Measurements from ENCODE around the gene FIBCD1.

The FIBCD1 gene

DNA sequence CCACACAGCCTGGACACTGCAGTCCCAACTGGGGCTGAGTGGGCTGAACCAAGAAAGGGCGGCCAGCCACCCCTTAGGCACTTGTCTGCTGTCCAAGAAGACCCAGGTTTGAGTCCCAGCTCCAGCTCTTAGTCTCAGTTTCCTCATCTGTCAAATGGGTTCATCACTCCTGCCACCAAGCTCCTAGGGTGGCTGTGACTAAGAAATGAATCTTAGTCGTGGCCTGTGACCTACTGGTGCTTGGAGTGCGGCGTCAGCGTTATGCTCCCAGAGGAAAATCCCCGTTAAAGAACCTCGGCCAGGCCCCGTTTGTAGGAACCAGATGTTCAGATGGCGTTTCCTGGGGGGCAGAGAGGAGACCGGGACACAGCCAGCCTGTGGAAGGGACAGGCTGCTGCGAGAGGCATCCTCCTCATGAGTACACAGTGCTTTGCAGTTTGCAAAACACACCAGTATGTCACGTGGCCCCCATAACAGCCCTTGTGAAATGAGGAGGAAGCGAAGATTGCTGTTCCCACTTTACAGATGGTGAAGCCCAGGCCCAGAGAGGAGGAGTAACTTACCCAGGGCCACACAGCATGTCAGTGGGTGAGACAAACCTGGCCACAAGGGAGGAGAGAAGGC, 3.3 kb downstream of the FIBCD1 start:
- no peak for DNase-seq

DNA sequence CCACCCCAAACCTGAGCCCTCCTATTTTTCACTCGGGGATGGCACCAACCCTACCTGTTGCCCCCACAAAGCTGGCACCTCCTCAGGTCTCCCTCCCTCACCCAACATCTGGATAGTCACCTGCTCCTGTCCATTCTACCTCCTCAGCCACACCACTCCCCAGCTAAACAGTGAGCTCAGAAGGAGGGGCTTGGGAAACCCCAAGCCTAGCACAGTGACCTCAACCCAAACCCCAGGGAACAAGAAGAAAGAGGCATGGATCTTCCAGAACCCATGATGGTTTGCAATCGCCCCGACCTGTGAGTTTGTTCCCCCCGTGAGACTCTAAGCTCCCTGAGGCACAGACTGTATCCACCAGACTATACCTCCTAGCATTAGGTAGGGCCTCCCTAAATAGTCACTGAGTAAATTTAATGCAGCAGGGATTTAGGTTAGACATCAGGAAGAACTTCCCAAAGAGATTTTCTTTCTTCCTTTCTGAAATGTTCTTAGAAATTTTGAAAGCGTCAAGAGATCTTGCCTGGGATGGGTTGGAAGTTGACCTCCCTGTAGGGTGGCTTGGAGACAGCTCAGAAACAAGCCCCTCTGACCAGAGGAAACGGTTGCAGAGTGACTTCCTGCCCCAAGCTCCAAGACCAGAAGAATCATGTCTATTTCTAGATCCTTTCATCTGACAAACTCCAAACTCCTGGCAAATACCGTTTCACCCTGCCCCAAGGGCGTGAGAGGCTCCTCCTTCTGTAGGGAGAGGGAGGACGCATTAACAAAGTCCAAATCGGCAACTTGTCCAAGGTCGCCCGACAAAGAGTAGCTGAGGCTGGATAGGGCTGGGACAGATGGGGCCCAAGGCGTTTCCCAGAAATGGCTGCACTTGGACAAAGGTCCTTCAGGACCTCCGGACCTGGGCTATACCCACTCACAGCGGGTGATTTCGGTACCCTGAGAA, 4.1 kb downstream of the FIBCD1 start:
- no peak for DNase-seq

DNA sequence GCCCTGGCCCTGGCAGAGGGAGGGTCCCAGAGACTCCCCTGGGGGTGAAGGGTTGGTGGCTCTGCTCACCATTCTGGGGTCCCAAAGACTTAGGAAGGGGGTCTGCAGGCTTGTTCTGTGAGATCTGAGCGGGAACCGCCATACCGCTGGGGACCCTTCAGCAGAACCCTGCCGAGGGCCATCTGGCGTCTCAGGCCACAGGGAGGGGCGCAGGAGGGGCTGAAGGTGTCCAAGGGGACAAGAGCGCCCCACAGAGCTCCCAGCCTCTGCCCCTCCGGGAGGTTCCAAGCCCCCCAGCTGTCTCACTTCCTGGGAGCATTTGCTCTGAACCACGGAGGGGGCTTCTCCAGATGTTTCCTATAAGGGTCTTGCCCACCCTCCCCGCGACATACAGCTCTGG, 4.8 kb downstream of the FIBCD1 start:
- no peak for DNase-seq

DNA sequence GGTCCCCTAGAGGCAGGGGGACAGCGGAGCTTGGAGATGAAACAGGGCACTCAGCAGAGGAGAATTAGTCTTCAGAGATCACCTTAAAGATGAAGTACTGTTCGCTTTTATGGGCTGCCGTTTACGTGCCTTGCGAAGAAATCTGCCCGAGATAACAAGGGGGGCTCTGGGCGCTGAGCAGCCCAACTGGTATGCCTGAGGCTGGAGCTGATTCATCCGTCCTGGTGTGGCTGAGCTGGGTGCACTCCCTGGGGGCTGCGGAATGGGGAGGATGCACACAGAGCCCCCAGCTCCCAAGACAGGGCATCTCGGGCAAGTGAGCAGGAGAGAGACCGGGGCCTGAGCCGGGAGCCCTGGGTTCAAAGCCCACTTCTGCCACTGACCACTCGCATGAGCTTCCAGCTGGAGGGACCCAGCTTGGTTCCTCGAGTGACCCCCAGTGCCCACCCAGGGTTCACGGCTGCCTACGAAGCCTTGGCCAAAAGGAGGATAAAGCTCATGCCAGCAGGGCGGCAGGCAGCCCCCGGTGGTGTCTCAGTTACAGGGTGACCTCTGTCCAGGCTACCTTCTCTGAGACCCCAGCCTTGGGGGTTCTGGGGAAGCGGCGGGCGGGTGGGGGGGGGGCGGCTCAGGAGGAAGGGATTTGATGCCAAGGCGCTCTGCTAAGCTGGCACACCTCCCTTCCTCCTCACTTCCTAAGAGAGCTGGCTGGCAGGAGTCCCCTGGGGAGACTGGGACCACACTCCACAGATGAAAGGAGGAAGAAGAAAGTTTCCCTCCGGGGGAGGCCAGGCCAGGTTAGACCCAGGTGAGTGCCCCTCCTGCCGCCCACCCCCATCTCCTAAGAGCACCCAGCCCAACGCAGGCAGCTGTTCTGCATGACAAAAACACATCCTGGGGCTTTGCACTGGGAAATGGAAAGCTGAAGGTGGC, 5.7 kb downstream of the FIBCD1 start:
- peak; percentile 65 for DNase-seq

DNA sequence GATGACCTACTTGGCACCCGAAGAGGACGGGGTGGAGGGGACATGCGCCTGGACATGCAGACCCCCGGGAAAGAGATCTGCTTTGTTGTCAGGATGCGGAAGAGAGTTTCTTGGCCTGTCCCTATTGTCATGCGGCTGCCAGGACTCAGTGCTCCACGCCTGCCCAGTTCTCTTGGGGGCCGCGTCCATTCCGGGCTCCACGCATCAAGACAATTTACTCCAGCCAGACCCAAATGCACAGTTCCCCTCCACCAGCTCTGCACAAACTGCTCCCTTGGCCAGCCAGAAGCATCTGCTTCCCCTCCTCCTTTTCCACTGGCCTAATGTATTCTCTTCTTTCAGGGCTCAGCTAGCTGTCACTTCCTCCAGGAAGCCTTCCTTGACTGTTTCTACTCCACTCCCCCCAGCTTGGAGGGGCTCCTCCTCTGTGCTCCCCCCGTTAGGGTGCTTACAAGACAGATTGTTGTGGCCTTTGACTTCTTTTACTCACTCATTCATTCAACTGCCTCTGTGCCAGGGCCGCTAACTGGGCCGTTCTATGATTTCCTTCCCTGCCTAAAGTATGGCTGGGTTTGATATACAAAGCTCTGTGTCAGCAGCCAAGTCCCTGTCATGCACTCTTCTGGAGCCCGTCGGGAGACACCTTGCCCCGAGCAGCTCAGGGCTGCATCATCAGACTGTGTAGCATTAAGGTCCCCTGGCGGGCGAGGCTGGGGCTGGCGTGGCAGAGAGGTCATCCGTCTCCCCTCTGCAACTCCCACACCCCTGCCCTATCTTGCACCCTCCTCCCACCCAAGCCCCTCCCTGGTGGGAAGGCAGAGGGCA, 6.6 kb downstream of the FIBCD1 start:
- no peak for DNase-seq

DNA sequence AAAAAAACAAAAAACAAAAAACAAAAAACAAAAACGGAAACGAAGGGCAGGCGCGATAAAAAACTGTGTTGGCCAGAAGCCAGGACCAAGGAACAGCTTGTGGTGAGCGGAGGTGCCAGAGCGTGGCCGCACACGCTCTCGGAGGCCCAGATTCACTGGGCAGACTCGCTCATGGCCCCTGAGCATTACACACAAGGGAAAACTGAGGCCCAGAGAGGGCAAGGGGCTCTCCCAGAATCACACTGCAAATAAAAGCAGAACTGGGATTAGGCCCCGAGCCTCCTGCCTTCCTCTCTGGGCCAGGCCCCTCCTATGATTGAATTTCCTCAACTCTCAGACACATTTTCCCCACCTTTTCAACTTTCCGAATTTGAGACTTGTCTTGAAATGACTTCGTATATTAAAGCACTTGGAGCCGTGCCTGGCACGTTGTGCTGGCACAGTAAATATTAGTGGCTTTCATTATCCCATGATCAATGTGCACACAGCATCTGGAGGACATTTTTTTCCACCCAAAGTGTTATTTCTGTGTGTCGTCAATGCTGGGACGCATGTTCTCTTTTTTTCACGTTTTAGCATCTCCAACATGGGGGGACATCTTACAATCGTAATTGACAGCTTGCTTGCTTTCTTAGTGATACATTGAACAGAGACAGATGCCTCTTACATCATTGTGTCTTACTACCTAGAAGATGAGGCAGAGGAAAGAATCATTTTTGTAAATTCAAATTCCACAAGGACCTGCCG, 7.4 kb downstream of the FIBCD1 start:
- DNase-seq, result no peak

DNA sequence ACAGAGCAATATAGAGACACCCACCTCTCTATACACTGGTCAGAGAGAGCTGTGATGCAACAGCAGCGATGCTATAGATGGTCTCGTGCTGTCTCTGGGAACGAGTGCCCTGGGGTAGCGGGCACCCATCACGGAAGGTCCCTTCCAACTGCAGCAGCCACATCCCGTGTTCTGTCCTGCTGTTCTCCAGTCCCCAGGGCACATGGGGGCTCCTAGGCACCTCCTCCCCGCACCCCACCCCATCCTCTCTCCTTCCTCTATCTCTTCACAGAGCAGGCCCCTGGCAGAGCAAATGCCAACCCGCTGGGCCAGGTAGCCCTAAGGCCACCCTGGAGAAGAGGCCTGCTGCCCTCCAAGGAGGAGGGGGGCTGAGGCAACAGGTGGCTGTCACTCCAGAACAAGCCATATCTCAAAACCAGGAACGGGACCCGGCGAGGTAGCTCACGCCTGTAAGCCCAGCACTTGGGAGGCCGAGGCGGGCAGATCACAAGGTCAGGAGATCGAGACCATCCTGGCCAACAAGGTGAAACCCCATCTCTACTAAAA, 8.2 kb downstream of the FIBCD1 start:
- no peak for DNase-seq

DNA sequence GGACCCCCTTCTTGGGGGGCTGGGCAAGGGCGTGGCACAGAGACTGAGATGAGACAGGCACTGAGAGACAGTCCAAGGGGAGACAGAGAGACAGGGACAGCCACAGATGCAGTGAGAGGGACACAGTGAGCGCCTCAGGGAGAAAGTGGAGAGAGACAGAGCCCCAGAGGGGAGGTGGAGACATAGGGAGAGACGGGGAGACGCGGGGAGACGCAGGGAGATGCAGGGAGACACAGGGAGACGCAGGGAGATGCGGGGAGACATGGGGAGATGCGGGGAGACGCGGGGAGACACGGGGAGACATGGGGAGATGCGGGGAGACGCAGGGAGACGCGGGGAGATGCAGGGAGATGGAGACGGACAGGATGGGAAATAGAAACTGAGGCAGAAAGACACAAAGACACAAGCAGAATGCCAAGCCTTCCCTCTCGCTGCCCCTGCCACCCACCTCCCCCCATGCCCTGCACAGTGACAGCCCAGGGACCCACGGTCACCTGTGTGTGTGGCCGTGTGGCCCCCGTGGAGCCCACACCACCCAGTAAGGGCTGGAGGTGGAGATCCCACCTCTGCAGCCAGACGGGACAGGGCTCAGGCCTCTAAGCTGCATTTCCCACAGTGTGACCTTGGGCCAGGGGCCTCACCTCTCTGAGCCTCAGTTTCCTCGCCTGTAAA, 8.8 kb downstream of the FIBCD1 start:
- DNase-seq, result no peak

DNA sequence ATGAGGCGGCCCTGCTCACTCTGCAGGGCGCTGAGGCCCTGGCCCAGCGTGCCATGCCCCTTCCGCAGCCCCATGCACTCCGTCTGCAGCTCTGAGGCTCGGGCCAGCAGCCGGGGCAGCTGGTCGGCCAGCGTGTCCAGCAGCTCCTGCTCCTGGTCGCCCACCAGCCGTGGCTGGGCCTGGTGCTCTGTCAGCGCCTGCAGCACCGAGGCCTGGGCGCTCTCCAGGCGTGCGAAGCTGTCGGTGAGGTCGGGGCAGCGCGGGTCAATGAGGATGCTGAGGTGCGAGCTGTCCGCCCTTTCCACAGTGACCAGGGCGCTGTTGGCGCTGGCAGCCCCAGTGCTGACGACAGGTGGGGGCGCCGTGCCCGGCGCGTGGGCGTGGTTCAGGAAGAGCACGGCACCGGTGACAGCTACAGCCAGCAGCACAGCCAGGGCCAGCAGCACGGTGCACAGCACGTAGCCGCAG, 9.4 kb downstream of the FIBCD1 start:
- DNase-seq, result no peak

DNA sequence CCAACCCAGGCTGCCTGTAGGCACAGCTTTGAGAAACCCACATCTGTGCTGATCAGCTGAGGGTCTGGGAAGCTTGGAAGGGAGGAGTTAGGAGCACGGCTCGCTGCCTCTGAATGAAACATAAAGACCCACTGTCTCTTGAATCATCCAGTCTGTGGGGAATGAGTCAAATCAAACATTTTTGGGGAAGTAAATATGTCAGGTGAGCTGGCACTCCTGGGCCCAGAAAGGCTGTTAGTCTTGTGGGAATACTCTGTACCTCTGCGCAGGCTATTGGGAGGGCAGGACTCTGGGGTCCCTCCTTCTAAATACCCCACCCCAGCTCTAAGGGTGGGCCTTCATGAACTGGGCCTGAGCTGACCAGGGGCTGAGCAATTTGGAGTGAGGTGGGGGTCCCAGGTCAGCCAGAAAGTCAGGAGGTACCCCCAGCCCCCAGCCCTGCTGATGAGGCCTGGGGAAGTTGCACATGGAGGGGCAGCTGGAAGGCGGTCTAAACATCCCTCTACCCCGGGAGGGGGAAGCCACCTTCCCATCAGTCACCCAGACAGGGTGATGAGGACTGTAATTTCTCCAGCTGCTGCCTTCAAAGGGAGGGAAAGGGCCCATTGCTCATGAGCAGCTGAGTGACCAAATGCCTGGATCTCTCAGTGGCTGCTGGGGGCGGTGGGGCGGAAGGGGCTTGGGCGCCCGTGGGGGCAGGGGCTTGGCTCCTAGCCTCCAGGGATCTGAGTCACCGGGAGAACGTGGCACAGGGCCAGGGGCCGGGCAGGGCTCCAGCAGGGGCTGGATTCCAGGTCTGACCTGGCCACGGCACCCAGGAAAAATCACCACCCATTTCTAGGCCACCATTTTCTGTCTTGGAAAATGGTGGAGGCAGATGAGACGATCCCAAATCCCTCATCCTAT, 10.8 kb downstream of the FIBCD1 start:
- DNase-seq, result peak; percentile 82

DNA sequence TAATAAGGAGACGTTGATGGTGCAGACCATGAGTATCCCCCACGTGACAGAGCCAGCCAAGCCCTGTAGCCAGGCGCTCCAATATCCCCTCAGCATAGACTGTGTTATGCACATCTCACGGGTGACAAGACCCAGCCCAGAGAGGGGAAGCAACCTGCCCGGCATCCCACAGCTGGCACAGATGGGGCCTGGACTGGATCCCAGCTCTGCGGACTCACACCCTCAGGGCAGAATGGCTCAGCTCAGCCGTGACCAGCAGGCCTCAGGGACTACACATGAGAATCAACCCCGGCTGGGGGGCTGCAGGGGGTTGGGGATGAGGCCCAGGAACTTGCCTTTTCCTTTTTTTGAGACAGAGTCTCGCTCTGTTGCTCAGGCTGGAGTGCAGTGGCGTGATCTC, 11.7 kb downstream of the FIBCD1 start:
- no peak for DNase-seq

DNA sequence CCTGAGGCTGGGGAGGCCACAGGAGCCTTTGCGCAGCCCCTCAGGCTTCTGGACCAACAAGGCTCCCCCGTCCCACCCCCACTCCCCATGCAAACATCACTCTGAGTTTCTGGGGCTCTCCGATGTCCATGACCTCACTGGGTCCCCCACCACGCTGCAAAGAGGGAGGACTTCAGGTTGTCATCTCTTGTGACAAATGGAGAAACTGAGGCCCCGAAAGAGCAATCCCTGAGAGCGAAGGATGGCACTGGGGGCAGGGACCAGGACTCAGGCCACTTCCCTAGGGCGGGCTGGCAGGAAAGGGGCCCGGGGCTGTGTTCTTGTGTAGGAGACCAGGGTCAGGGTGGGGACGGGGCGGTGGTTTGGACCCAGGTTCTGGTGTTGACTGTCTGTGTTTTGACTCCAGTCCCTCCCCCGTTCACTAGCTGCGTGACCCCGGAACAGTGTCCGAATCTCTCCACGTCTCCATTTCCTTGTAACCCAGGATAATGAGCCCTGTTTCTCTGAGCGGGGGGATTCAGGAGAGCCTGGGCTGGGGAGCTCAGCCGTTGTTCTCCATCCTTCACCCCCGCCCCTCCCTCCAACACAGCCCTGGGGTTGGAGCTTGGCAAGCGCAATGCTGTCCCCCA, 13.9 kb downstream of the FIBCD1 start:
- no peak for DNase-seq

DNA sequence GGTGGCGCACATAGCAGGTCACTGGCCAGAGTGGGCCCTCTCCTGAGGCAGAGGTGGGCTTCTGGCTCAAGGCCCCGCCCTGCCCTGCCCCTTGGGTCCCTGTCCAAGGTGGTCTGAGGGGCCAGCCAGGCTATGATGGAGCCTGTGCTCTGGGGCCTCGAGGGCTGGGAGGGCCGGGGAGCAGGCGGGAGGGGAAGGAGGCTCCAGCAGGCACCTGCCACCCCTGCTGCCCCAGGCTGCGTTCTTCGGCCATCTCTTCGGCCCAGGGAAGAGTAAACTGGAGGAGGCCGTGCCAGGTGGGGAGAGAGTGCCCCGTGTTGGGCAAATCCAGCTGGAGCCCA, 14.6 kb downstream of the FIBCD1 start:
- DNase-seq, result no peak

DNA sequence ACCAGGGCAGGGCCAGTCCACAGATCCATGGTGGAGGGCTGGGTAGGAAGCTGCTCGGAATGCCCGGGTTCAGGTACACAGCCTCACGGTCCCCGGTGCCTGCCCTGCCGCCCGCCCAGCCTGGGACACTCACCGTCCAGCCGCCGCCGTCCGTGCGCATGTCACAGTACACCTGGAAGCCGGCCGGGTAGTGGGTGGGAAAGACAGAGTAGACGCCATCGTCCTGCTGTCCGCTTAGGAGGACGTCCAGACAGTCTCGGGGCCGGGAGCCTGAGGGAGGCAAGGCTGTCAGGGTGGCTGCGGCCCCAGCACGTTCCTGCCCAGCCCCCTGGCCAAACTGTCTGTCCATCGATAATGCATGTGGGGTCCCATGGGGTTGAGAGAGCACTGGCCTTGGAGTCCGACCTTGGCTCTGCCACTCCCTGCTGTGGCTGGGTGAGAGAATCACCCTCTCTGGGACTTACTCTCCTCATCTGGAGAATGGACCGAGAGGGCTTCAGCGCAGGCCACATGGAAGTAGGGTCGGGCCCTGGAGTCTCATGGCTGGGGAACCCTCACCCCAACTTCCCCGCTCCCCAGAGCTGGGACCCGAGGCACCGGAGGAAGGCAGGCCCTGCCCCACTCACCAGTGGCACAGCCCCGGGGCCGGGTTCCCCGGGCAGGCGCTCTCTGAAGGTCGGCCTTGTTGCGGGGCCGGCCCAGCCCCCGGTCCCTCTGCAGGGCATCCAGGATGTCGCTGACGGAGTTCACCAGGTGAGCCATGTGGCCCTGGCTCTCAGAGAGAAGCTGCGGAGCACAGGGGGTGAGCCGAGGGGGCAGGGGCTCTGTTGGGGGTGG, 15.2 kb downstream of the FIBCD1 start:
- no peak for DNase-seq

DNA sequence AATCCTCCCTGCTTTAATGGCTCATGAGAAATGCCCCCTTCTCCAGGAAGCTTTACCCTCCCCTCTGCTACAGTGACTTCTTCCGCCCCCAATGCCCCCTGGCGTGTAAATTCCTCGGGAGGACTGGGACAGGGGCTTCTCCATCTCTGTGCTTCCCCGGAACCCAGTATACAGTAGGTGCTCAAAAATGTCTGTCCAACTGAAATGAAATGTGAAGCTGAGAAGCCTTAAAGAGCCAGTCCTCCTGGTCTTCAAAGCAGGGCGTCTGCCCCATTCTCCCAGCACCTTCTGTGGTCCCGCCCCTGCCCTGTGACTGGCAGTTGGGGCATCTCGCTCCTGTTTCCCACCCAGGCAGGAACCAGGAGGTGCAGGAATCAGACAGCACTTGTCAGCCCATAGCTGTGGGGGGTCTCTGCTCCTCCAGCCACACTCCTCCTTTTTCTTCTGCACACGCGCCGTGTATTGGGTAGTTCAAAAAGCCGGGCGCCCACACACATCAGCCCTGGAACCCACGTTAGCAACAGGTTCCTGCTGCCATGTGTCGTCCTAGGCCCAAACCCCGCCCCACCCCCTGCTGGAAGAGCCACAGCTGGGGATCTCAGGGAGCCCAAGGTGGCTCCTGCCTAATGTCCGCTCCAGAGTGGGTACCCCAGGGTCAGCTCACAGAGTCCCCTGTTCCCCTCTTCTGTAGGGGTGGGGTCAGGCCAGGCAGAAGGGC, 16.0 kb downstream of the FIBCD1 start:
- DNase-seq, result no peak

DNA sequence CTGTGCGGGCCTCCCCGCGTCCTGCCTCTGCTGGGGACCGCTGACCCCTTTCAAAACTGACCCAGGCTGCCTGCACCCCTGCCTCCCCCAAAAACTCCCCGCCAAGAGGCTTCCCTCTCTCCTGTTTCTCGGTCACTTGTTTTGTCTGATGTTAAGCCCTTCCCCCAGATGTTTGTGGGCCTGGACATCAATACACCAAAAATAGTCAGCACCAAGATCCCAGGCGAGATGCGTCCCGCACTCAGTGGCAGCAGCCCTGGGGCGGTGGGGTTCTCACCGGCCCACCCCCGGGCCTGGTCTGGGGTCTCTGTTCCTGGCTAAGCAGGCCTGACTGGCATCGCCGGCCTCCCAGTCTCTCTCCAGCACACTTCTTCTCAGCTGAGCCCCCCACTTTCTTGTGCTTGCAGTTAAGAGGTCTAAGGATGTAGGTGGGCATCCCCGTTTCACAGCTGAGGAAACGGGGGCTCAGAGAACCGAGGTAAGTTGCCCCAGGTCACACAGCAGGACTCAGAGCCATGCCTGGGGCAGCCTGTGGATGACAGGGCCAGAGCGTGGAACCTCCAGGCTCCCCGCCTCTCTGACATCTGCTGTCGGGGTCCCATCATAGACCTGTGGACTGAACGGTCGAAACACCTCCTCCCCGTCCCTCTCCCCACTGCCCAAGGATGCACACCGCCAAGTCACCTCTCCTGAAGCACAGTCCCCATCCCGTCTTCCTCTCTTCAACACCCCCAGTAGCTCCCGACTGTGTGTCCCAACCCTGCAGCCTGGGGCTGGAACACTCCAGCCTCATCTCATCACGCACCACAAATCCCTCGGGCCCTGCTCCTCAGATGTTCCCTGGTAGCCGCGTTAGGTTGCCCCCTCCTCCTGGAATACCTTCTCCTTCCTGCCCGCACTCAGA, 16.8 kb downstream of the FIBCD1 start:
- peak; percentile 52 for DNase-seq

Data from eye (tissue), 1 donor.